ENCODE measurements around the gene PFKFB3.
"Not testable (repeated sequence)": the region's sequence is repeated elsewhere in the genome, so short reads cannot be mapped to it uniquely, and the experiment has no call there.

The PFKFB3 gene

DNA sequence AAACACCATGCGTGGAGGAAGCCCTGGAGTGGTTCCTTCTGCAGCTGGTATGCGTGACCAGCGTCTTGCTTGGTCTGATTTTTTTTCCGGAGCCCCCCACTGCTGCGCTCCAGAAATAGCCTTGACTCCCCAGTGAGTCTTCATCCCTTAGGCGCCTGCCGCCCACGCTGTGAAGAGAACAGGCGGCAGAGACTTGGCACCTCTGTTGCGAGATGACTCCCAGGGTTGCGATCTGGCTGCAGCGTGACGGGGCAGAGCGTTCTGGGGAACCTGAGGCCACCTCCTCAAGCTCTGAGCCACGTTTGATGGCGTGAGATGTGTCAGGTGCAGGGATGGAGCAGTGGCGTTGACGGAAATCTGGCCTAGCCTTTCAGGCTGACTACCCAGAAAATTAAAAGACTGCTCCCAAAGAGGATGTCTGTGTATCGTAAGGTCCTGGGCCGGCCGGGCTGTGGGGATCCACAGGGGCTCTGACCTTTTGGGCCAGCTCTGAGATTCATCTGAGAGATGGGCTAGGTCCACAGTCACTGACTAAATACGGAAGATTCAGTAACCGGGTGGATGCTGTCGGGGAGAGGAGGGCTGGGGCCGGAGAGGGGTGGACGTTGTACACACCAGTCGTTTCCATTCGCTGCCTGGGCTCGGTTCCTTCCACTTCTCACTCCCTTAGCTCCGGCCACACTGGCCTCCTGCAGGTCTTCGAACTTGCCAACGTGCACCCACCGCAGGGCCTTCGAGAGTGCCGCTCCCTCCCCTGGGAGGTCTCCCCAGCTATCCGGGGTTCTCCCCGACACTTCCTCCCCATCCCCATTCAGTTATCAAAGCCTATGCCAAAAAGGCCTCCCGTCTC, 33.8 kb downstream of the PFKFB3 start:
- H3K4me3 ChIP-seq (ENCODE audit: low read depth, low read length), result no peak overlapping the region
- TF ChIP-seq, protein P1, sequence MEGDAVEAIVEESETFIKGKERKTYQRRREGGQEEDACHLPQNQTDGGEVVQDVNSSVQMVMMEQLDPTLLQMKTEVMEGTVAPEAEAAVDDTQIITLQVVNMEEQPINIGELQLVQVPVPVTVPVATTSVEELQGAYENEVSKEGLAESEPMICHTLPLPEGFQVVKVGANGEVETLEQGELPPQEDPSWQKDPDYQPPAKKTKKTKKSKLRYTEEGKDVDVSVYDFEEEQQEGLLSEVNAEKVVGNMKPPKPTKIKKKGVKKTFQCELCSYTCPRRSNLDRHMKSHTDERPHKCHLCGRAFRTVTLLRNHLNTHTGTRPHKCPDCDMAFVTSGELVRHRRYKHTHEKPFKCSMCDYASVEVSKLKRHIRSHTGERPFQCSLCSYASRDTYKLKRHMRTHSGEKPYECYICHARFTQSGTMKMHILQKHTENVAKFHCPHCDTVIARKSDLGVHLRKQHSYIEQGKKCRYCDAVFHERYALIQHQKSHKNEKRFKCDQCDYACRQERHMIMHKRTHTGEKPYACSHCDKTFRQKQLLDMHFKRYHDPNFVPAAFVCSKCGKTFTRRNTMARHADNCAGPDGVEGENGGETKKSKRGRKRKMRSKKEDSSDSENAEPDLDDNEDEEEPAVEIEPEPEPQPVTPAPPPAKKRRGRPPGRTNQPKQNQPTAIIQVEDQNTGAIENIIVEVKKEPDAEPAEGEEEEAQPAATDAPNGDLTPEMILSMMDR (IDR thresholded peaks at IDR 0.05; ENCODE audit: borderline replicate concordance, insufficient read depth, low read depth, low read length), result no peak

DNA sequence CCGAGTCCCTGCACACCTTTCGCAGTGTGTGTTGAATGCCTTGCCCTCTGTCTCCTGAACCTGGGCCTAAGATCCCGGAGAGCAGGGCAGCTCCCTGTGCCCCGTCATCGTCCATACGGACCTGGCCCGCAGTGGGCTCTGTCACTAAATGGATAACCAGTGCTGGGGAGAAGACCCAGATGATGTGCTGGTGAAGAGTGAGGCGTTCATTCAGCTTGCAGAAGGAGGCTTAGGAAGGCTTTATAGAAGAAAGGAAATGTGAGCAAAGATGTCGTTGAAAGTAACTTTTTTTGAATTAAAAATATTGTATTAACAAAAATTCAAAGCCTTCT, 34.4 kb downstream of the PFKFB3 start:
- TF ChIP-seq, protein P1 (IDR thresholded peaks at IDR 0.05; ENCODE audit: borderline replicate concordance, insufficient read depth, low read depth, low read length), result no peak

DNA sequence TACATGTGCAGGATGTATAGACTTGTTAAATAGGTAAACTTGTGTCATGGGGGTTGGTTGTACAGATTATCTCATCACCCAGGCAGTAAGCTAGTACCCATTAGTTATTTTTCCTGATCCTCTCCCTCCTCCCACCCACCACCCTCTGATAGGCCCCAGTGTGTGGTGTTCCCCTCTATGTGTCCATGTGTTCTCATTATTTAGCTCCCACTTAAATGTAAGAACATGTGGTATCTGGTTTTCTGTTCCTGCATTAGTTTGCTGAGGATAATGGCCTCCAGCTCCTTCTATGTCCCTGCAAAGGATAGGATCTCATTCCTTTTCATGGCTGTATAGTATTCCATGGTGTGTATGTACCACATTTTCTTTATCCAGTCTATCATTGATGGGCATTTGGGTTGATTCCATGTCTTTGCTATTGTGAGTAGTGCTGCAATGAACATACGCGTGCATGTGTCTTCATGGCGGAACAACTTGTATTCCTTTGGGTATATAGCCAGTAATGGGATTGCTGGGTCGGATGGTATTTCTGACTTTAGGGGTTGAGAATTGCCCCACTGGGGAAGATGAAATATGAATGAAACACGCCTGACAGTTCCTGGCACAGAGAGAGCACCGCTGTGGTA, 36.0 kb downstream of the PFKFB3 start:
- H3K4me3 ChIP-seq (ENCODE audit: low read depth, low read length), result not testable (repeated sequence)

More for the DNA sequence above, 34.4 kb downstream of the PFKFB3 start:
- no peak overlapping the region for H3K4me3 ChIP-seq (ENCODE audit: low read depth, low read length)

DNA sequence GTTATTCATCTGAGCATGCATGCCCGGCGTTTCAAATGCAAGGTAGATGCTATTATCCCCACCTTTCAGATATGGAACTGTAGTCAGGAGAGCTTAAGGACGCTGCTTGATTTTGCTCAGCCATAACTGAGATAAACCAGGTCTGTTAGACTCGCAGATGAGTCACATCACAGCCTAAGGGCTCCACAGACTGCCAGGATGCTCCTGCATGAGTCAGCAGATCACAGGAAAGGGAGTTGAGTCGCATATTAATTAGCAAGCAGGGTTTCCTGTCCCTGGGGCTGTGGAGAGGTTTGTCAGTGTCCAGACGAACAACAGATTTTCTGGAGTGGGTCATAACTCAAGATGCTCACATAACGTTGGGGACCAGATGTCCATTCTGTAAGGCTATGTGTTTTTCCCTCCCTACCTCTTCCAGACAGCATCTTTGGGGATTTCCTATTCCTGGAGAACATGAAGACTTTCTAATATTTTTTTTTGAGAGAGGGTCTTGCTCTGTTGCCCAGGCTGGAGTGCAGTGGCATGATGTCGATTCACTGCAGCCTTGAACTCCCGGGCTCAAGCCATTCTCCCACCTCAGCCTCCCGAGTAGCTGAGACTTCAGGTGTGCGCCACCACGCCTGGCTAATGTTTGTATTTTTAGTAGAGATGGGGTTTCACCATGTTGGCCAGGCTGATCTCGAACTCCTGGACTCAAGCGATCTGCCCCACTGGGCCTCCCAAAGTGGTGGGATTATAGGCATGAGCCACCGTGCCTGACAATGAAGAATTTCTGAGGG, 36.7 kb downstream of the PFKFB3 start:
- H3K4me3 ChIP-seq (ENCODE audit: low read depth, low read length), result no peak overlapping the region
- TF ChIP-seq, protein P1 (IDR thresholded peaks at IDR 0.05; ENCODE audit: borderline replicate concordance, insufficient read depth, low read depth, low read length), result no peak

DNA sequence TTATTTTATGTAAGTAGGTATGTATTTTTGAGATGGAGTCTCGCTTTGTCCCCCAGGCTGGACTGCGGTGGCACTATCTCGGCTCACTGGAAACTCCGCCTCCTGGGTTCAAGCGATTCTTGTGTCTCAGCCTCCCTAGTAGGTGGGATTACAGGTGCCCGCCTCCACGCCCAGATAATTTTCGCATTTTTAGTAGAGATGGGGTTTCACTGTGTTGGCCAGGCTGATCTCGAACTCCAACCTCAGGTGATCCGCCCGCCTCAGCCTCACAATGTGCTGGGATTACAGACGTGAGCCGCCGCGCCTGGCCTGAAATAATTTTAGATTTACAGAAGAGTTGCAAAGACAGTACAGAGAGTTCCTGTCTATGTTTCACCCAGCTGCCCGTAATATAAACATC, 37.5 kb downstream of the PFKFB3 start:
- H3K4me3 ChIP-seq (ENCODE audit: low read depth, low read length), result no peak overlapping the region
- TF ChIP-seq, protein P1 (IDR thresholded peaks at IDR 0.05; ENCODE audit: borderline replicate concordance, insufficient read depth, low read depth, low read length), result no peak

DNA sequence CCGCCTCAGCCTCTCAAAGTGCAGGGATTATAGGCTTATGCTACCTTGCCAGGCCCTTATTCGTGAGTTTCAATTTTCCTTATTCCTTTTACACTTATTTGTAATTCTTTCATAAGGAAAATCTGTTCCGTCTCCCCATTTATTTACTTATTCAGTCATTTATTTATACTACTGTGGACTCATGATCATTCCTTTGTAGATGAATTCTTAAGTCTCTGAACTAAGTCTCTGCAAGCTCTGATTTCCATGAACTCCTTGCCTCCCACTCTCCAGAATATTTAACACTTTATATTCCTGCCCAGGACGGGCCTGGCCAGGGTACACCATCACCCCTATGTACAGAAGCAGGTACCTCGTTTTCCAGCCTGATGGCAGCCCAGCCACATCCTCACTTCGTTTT, 39.4 kb downstream of the PFKFB3 start:
- H3K4me3 ChIP-seq (ENCODE audit: low read depth, low read length), result no peak overlapping the region
- TF ChIP-seq, protein P1 (IDR thresholded peaks at IDR 0.05; ENCODE audit: borderline replicate concordance, insufficient read depth, low read depth, low read length), result no peak

DNA sequence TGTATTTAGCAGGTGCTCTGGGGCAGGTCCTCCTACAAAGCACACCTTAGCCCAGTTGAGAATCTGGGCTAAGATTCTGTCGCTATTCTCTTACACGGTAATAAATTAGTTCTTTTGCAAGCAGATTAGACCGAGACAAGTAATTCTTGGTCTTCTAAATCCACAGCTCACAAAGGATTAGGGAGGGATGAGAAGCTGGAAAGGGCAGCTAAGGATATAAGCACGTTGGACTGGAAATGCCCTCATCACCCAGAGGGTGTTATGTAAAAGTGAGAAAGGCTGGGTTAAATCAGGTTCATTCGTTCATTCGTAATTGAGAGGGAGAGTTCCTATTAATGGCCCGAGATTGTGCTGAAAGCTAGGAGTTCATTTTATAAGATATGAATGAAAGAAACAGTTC, 41.8 kb downstream of the PFKFB3 start:
- no peak overlapping the region for H3K4me3 ChIP-seq (ENCODE audit: low read depth, low read length)
- TF ChIP-seq, protein P1 (IDR thresholded peaks at IDR 0.05; ENCODE audit: borderline replicate concordance, insufficient read depth, low read depth, low read length), result no peak
